Fibroblast of the conjunctiva (primary cell): ENCODE measurements around the gene AFM.
"Not testable (repeated sequence)": the region's sequence is repeated elsewhere in the genome, so short reads cannot be mapped to it uniquely, and the experiment has no call there.

Experiments
- DNase-seq: peaks from one replicate; pipeline ENCODE4 v3.0.0-alpha.2; 2010; ENCODE audit warnings: low read depth

Gene AFM

GRCh38 chr4:73508651-73509050 lies 27.1 kb downstream of the AFM start:
- DNase-seq: no peak

GRCh38 chr4:73518340-73518739 lies 36.8 kb downstream of the AFM start:
- no peak for DNase-seq

GRCh38 chr4:73520821-73521220 lies 39.3 kb downstream of the AFM start:
- peak; percentile 64 for DNase-seq

- no peak for DNase-seq
Measured at GRCh38 chr4:73523126-73523525, 41.6 kb downstream of the AFM start.

- DNase-seq: no peak
Measured at GRCh38 chr4:73525611-73526010, 44.1 kb downstream of the AFM start.

GRCh38 chr4:73527196-73527595 lies 45.7 kb downstream of the AFM start:
- no peak for DNase-seq

GRCh38 chr4:73528171-73528570 lies 46.6 kb downstream of the AFM start:
- no peak for DNase-seq

GRCh38 chr4:73533515-73534422 lies 52.2 kb downstream of the AFM start:
- no peak for DNase-seq

- no peak for DNase-seq
Measured at GRCh38 chr4:73538162-73538561, 56.6 kb downstream of the AFM start.

- DNase-seq: no peak
Measured at GRCh38 chr4:73539386-73539785, 57.8 kb downstream of the AFM start.

- DNase-seq: no peak
Measured at GRCh38 chr4:73540826-73541225, 59.3 kb downstream of the AFM start.

- DNase-seq: no peak
Measured at GRCh38 chr4:73541251-73541650, 59.7 kb downstream of the AFM start.

GRCh38 chr4:73544620-73545019 lies 63.1 kb downstream of the AFM start:
- no peak for DNase-seq

GRCh38 chr4:73550865-73551264 lies 69.3 kb downstream of the AFM start:
- DNase-seq: not testable (repeated sequence)
